ENCODE data around the gene PRR35.
A peak's percentile ranks its signal among the peaks of the same experiment; 100 is the strongest.

The PRR35 gene

GRCh38 chr16:582218-582613 lies 22.0 kb downstream of the PRR35 start:
- no peak for DNase-seq

GRCh38 chr16:582614-583331 lies 22.6 kb downstream of the PRR35 start:
- DNase-seq, result no peak

- DNase-seq, result no peak
Measured at GRCh38 chr16:583470-583814, 23.2 kb downstream of the PRR35 start.

- no peak for DNase-seq
Measured at GRCh38 chr16:583815-584591, 23.8 kb downstream of the PRR35 start.

GRCh38 chr16:585351-585750 lies 25.2 kb downstream of the PRR35 start:
- DNase-seq, result no peak

- no peak for DNase-seq
Measured at GRCh38 chr16:586047-586644, 26.0 kb downstream of the PRR35 start.

GRCh38 chr16:586645-587590 lies 26.7 kb downstream of the PRR35 start:
- no peak for DNase-seq

GRCh38 chr16:588639-588888 lies 28.4 kb downstream of the PRR35 start:
- DNase-seq, result peak; percentile 48

- DNase-seq, result peak; percentile 97
Measured at GRCh38 chr16:588889-589657, 28.9 kb downstream of the PRR35 start.

- DNase-seq, result peak; percentile 98
Measured at GRCh38 chr16:589658-590187, 29.5 kb downstream of the PRR35 start, which contains the start of gene RAB40C. TSS of gene RAB40C (plus strand) at chr16:590066. CDS start at chr16:590292, 226 bp downstream.

- no peak for DNase-seq
Measured at GRCh38 chr16:590188-590814, 30.1 kb downstream of the PRR35 start.

GRCh38 chr16:590815-591200 lies 30.6 kb downstream of the PRR35 start:
- DNase-seq, result no peak

GRCh38 chr16:591231-591630 lies 31.0 kb downstream of the PRR35 start:
- DNase-seq, result no peak

GRCh38 chr16:591892-592517 lies 31.8 kb downstream of the PRR35 start:
- DNase-seq, result no peak

GRCh38 chr16:592518-593306 lies 32.5 kb downstream of the PRR35 start:
- DNase-seq, result no peak

GRCh38 chr16:593406-593805 lies 33.2 kb downstream of the PRR35 start:
- DNase-seq, result no peak

- DNase-seq, result no peak
Measured at GRCh38 chr16:593807-594206, 33.6 kb downstream of the PRR35 start.

GRCh38 chr16:595094-595528 lies 34.9 kb downstream of the PRR35 start:
- DNase-seq, result no peak

GRCh38 chr16:595942-596735 lies 35.9 kb downstream of the PRR35 start:
- no peak for DNase-seq

- no peak for DNase-seq
Measured at GRCh38 chr16:596736-597060, 36.5 kb downstream of the PRR35 start.

All from activated effector memory CD4-positive, alpha-beta T cell treated with Interleukin-2 at 50 U/mL for 16 hours (primary cell).